Purkinje cell (primary cell): Measurements from ENCODE around the gene SNAP47. TPM values are rescaled to one million over a fixed set of nuclear protein-coding genes. Genes with fewer than 3 reads are reported as not detected.

Experiments used
- polyA plus RNA-seq: library from polyadenylated mRNA; unstranded; fragments of >200 nt; fragmentation: Nextera tagmentation; gene quantifications from 2 replicates; pipeline ENCODE4 v1.2.1, GENCODE V29; 2014

Gene SNAP47, protein sequence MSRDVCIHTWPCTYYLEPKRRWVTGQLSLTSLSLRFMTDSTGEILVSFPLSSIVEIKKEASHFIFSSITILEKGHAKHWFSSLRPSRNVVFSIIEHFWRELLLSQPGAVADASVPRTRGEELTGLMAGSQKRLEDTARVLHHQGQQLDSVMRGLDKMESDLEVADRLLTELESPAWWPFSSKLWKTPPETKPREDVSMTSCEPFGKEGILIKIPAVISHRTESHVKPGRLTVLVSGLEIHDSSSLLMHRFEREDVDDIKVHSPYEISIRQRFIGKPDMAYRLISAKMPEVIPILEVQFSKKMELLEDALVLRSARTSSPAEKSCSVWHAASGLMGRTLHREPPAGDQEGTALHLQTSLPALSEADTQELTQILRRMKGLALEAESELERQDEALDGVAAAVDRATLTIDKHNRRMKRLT
- 18.1 and 30.1 TPM in 2 replicates for polyA plus RNA-seq

DNA sequence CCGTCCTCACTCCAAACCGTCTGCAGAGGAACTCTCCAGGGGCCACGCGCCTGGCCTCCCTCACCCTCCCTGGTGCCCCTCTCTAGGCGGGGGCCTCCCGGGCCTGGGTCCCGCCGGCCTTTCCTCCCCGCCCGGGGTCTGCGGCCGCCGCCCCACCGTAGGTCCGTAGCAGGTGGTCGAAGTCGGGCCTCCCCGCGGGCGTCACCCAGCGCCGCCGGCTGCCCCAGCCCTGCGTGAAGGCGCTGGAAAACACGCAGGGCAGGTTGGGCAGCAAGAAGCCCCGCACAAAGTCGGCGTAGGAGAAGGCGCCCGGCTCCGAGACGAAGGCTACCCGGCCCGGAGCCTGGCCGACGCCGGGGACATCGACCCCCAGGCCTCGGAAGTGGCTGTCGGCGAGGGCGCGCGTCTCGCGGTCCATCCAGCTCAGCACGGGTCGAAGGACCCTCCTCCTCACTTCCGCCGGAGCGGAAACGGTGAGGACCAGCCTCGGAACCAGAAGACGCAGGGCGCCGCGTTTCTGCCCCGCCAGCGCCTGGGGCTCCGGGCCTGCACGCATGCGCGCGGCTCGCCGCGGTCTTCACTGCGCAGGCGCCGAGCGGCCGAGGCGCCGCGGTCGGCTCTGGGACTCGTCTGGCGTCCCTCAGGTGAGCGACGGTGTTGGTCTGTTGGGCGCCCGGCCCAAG lies at the start of gene SNAP47, which contains the start of gene JMJD4:
SNAP47 (plus strand) TSS at position 580 of the 683 bp plus-strand sequence. CDS start 12,302 bp downstream, outside the sequence.
JMJD4 (minus strand) TSS at position 447 of the 683 bp plus-strand sequence; CDS start at position 418, 29 bp downstream.

DNA sequence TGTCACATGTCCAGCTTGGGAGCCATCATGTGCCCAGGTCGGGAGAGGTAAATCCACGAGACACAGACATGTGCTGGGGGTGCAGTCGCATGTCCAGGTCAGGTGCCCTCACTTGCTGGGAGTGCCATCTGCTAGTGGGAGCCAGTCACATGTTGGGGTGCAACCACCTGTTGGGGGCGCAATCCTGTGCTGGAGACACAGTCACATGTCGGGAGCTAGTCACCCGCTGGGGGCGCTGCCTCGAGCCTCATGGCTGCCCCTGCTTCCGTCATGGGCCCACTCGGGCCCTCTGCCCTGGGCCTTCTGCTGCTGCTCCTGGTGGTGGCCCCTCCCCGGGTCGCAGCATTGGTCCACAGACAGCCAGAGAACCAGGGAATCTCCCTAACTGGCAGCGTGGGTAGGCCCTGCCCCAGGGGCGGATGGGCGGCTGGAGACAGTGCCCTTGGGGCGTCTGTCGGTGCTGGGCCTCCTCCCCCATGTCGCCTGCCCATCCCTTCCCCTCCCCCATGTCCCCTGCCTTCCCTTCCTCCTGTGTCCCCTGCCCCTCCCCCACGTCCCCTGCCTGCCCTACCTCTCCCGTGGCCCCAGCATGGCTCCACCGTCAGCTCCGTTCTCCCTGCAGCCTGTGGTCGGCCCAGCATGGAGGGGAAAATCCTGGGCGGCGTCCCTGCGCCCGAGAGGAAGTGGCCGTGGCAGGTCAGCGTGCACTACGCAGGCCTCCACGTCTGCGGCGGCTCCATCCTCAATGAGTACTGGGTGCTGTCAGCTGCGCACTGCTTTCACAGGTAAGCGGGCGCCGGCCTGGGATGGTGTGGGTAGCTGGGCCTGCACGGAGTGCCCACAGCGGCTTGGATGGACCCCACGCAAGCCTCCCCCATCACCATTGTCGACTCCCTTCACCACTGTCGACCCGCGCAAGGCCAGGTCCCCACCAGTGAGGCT lies 80.5 kb downstream of the SNAP47 start, which contains the start of gene PRSS38:
PRSS38 (plus strand) TSS at position 208 of the 942 bp plus-strand sequence; CDS start at position 250, 42 bp downstream.

Other genes with a start within 250 kb of the SNAP47 start
- gene ZNF678, start 171.9 kb upstream of the SNAP47 start, polyA plus RNA-seq: 2.4 and 7.5 TPM in 2 replicates
- gene JMJD4, start 133 bp upstream of the SNAP47 start, polyA plus RNA-seq: 0.84 and 2.4 TPM in 2 replicates
- not detected in 2 replicates for gene PRSS38, start 80.2 kb downstream of the SNAP47 start, polyA plus RNA-seq
- not detected in 2 replicates for gene WNT9A, start 212.5 kb downstream of the SNAP47 start, polyA plus RNA-seq